Right hindlimb (tissue), 1 donor: ENCODE results near the gene C10orf120.

Source experiments
- DNase-seq: peaks from one replicate; pipeline ENCODE4 v3.0.0-alpha.2; 2018

The C10orf120 gene

GRCh38 chr10:122703483-122704448, 4.1 kb upstream of the C10orf120 start:
- peak; percentile 35 for DNase-seq

- DNase-seq = no peak
Measured at GRCh38 chr10:122702275-122702674, 2.6 kb upstream of the C10orf120 start.

GRCh38 chr10:122701652-122702051, 2.0 kb upstream of the C10orf120 start:
- DNase-seq = no peak

- DNase-seq = no peak
Measured at GRCh38 chr10:122696687-122697086, 3.0 kb downstream of the C10orf120 start.

GRCh38 chr10:122692744-122693143, 6.9 kb downstream of the C10orf120 start:
- no peak for DNase-seq

GRCh38 chr10:122689146-122689820, 10.4 kb downstream of the C10orf120 start:
- DNase-seq = no peak

GRCh38 chr10:122688293-122688989, 11.2 kb downstream of the C10orf120 start:
- no peak for DNase-seq

- DNase-seq = no peak
Measured at GRCh38 chr10:122682522-122682921, 17.1 kb downstream of the C10orf120 start.

GRCh38 chr10:122678266-122678665, 21.4 kb downstream of the C10orf120 start:
- no peak for DNase-seq

GRCh38 chr10:122675278-122675677, 24.4 kb downstream of the C10orf120 start:
- no peak for DNase-seq

- no peak for DNase-seq
Measured at GRCh38 chr10:122674781-122675180, 24.9 kb downstream of the C10orf120 start.

GRCh38 chr10:122673731-122674130, 25.9 kb downstream of the C10orf120 start:
- no peak for DNase-seq

- no peak for DNase-seq
Measured at GRCh38 chr10:122673269-122673668, 26.4 kb downstream of the C10orf120 start.

GRCh38 chr10:122672655-122673054, 27.0 kb downstream of the C10orf120 start:
- no peak for DNase-seq

GRCh38 chr10:122671355-122671754, 28.3 kb downstream of the C10orf120 start:
- no peak for DNase-seq

GRCh38 chr10:122669842-122670241, 29.8 kb downstream of the C10orf120 start:
- DNase-seq = no peak

GRCh38 chr10:122669045-122669444, 30.6 kb downstream of the C10orf120 start:
- no peak for DNase-seq

GRCh38 chr10:122665946-122666345, 33.7 kb downstream of the C10orf120 start:
- DNase-seq = no peak

GRCh38 chr10:122665329-122665860, 34.3 kb downstream of the C10orf120 start:
- no peak for DNase-seq

- no peak for DNase-seq
Measured at GRCh38 chr10:122664501-122664900, 35.1 kb downstream of the C10orf120 start.

GRCh38 chr10:122663516-122664130, 36.0 kb downstream of the C10orf120 start:
- DNase-seq = no peak

GRCh38 chr10:122662231-122662630, 37.4 kb downstream of the C10orf120 start:
- no peak for DNase-seq

- DNase-seq = no peak
Measured at GRCh38 chr10:122660696-122661095, 39.0 kb downstream of the C10orf120 start.
